22Rv1 (cell line): Measurements from ENCODE around the gene LHFPL6.

Experiments
- H3K27ac ChIP-seq: fragments of 450-650 bp; 2 replicates; pipeline ENCODE4 v1.5.1; 2017
- CTCF ChIP-seq: fragments of 450-650 bp; IDR thresholded peaks from 2 replicates; pipeline ENCODE4 v1.5.1; 2017; ENCODE audit warnings: mild to moderate bottlenecking
- ZFX ChIP-seq: fragments of 450-650 bp; IDR thresholded peaks from 2 replicates; pipeline ENCODE4 v1.6.1; 2017; ENCODE audit warnings: antibody characterized with exemption, borderline replicate concordance

Gene LHFPL6

GRCh38 chr13:39418424-39418823 is 184.6 kb downstream of the LHFPL6 start:
- H3K27ac ChIP-seq: no peak overlapping the region

GRCh38 chr13:39417643-39418042 is 185.3 kb downstream of the LHFPL6 start:
- TF ChIP-seq ZFX (no peak), CTCF (no peak)

More at GRCh38 chr13:39418424-39418823, 184.6 kb downstream of the LHFPL6 start:
- TF ChIP-seq ZFX: no peak
- no peak for TF ChIP-seq CTCF

GRCh38 chr13:39417131-39417530 is 185.9 kb downstream of the LHFPL6 start:
- no peak overlapping the region for H3K27ac ChIP-seq
- peak; percentile 39 for TF ChIP-seq CTCF
- TF ChIP-seq ZFX: no peak

More at GRCh38 chr13:39417643-39418042, 185.3 kb downstream of the LHFPL6 start:
- no peak overlapping the region for H3K27ac ChIP-seq

- peak; percentile 53 for TF ChIP-seq CTCF
- TF ChIP-seq ZFX: no peak
- H3K27ac ChIP-seq: no peak overlapping the region
Observed at GRCh38 chr13:39415008-39415802, 187.8 kb downstream of the LHFPL6 start.

- H3K27ac ChIP-seq: no peak overlapping the region
Observed at GRCh38 chr13:39414339-39414738, 188.7 kb downstream of the LHFPL6 start.

GRCh38 chr13:39411511-39411910 is 191.5 kb downstream of the LHFPL6 start:
- no peak overlapping the region for H3K27ac ChIP-seq
- TF ChIP-seq ZFX: no peak
- TF ChIP-seq CTCF: no peak

More at GRCh38 chr13:39414339-39414738, 188.7 kb downstream of the LHFPL6 start:
- TF ChIP-seq ZFX (no peak), CTCF (no peak)

- TF ChIP-seq ZFX (no peak), CTCF (no peak)
- H3K27ac ChIP-seq: no peak overlapping the region
Observed at GRCh38 chr13:39410964-39411363, 192.0 kb downstream of the LHFPL6 start.
